GM19395 (cell line): ENCODE measurements around the gene VPREB1.
"Not testable (repeated sequence)": the region's sequence is repeated elsewhere in the genome, so short reads cannot be mapped to it uniquely, and the experiment has no call there.

Source experiments
- ATAC-seq: cut with Tn5 transposase; IDR thresholded peaks from one replicate; pipeline ENCODE4 v1.9.1; 2021; ENCODE audit warnings: mild to moderate bottlenecking, moderate library complexity; ENCODE audit not compliant: unreplicated experiment

VPREB1 gene, protein sequence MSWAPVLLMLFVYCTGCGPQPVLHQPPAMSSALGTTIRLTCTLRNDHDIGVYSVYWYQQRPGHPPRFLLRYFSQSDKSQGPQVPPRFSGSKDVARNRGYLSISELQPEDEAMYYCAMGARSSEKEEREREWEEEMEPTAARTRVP

DNA sequence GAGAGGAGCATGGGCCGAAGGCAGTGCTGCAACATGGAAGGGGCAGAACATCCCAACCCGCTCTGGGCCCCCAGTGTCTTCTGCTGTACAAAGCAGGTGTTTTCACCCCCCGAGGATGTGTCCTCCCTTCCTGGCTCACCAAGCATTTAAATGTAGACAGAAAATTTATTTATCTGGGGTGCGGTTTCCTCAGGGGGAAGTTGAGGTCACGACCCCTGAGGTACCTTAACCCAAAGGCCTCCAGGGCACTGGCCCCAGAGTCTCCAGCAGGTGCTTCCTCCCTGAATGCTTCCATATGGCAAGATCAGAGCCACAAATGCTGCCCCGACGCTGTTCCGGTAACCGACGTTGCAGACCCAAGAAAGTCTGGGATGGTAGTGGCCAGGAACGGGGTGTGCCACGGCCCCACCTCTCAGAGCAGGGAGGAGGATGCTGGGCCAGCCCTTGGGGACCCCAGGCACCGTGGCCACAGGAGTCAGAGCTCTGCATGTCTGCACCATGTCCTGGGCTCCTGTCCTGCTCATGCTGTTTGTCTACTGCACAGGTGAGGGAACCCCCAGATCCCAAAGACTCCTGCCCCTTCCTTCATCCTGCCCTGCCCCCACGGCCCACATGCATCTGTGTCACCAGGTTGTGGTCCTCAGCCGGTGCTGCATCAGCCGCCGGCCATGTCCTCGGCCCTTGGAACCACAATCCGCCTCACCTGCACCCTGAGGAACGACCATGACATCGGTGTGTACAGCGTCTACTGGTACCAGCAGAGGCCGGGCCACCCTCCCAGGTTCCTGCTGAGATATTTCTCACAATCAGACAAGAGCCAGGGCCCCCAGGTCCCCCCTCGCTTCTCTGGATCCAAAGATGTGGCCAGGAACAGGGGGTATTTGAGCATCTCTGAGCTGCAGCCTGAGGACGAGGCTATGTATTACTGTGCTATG is at the start of gene VPREB1:
Gene VPREB1 (plus strand): TSS at position 471 of the 935 bp plus-strand sequence. CDS start 28 bp downstream, at position 499.
- ATAC-seq = no peak

DNA sequence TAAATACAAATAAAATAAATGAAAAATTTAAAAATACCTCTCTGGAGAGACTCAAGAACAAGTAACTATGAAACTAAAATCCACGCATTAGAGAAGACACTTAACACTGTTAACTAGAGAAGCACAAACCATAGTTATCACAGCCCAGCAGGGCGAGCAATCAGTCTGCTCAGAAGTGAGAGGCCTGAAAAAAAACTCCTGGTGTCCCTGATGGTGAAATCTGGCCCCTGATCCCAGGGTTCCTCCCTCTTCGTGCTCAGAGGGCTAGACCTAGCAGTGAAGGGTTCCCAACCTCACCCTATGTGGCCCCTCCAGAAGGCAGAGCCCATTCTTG is 49.7 kb upstream of the VPREB1 start:
- no peak for ATAC-seq

DNA sequence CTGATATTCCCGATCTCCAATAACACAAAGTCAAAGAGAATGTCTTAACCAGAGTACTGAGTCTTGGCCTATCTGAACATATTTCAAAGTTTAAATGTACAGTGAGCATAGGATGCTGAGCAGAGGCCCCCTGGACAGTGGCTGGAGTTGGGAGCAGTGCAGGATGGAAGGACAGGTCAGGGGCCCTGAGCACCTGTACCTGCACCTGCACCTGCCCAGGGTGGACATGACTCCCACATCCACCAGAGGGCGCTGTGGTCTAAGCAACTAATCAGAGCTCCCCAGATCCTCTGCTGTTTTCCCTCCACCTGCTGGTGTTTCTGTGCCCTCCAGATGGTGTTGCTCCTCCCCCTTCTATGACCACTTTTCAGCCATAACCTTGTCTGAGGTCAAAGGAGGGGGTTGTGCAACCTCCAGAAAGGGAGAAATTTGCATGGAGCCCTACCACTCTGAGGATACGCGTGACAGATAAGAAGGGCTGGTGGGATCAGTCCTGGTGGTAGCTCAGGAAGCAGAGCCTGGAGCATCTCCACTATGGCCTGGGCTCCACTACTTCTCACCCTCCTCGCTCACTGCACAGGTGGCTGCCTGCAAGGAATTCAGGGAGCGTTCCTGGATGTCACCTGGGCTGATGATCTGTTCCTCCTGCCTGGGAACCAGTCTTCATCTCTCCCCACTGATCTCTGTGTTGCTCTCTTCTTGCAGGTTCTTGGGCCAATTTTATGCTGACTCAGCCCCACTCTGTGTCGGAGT is 49.1 kb upstream of the VPREB1 start:
- peak; percentile 76 for ATAC-seq

DNA sequence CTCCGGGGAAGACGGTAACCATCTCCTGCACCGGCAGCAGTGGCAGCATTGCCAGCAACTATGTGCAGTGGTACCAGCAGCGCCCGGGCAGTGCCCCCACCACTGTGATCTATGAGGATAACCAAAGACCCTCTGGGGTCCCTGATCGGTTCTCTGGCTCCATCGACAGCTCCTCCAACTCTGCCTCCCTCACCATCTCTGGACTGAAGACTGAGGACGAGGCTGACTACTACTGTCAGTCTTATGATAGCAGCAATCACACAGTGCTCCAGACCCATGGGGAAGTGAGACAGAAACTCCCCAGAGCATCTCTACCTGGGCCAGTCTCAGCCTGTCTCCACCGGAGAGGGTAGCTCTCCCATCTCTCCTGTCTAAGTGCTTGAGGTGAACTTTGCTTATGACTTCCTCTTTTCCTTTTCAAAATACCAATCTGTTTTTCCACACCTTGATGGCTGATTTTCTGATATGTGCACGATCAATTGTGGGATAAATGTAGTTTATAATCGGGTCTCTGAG is 48.5 kb upstream of the VPREB1 start:
- peak; percentile 61 for ATAC-seq

DNA sequence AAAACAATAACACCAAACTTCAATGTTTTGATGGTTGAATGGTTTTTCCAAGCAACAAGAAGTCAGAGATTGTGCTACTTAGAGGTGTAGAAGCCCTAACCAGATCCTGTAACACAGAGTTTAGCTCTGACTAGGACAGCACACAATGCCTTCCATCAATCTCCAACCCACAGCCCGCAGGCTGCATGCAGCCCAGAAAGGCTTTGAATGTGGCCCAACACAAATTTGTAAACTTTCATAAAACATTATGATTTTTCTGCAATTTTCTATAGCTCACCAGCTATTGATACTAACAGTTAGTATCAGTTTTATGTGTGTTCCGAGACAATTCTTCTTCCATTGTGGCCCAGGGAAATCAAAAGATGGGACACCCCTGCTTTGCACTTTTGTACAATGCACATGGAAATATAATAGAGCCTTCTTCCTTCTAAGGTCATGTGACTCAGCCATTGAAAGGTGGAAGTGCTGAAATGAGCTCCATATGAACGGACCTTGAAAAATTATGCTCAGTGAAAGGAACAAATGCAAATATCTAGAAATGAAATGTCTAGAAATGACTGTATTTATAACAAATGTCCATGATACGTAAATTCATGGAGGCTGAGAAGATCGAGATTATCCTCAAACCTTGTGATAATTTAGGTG is 47.6 kb upstream of the VPREB1 start:
- ATAC-seq = no peak

DNA sequence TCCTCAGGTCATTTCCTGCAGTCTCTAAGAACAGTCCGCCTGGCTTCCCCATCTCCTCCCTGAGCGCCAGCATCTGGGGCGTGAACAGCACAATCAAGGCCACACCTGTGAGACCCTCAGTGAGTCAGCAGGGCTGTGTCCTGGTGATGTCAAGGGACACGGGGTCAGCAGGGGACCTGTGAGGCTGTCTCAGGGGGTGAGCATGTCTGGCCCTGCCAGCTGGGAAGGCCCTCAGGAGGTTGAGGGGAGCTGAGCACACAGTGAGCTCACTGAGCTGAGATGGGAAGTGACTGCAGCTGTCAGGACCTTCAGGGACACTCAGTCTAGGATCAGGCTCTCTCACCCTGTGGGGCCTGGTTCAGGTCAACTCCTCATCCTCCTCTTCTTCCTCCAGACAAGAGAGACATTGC is 46.6 kb upstream of the VPREB1 start:
- no peak for ATAC-seq

DNA sequence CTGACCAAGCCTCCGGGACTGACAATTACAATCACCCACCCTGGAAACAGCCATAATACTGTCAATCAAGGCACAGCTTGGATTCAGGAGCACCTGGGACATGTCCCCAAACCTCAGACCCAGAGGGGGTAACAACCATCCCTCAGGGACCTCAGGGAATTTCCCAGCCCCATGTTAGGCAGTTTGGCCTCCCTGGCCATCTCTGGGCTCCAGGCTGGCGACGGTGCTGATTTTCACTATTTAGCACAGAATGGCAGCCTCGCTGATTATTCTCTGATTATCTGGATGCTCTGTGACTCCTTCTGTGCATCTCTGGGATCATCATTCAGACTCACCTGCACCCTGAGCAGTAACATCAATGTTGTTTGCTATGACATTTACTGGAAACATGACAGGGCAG is 45.8 kb upstream of the VPREB1 start:
- ATAC-seq = no peak

DNA sequence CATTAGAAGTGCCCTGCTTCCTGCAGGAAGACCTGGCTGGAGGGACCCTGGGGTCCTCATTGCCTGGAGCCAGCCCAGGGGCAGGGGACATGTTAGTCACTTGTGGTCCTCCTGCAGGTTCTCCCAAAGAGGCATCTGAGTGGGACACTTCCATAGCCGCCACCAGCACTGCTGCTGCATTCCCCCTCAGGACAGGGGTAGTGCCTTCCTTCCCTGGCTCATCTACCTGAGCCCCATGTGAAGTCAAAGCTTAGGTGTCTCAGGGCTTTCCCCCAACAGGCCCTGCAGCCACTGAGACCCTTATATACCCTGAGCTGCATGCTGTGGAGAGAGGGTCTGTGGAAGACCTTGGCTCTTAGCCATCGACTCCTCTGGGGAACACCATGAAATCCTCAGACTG is 45.0 kb upstream of the VPREB1 start:
- no peak for ATAC-seq

DNA sequence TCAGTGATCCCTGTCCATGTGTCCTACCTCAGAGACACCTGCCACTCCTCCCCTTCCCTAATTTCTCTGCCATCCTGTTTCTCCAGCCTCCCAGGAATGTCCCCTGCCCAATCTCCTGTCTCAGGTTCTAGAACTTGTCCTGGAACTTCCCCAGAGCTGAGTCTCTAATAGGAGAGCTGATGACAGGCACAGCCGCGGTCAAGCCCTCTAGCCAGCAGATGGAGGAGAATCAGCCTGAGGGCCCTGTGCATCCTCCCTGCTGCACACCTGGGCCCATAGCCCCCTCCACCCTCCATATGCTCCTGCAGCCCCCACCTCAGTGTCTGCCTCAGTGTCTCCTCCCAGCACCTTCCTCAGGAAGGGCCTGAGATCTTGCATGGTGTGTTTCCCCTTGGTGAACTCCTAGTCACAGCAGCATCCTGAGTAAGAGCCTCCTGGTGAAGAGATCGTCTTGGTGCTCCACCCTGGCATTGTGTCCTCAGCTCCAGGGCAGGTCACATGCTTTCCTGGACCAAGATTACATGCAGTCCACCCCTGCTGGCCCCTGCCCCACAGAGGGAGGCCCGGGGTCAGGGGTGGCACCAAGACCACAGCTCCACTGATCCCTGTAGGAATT is 43.9 kb upstream of the VPREB1 start:
- no peak for ATAC-seq

DNA sequence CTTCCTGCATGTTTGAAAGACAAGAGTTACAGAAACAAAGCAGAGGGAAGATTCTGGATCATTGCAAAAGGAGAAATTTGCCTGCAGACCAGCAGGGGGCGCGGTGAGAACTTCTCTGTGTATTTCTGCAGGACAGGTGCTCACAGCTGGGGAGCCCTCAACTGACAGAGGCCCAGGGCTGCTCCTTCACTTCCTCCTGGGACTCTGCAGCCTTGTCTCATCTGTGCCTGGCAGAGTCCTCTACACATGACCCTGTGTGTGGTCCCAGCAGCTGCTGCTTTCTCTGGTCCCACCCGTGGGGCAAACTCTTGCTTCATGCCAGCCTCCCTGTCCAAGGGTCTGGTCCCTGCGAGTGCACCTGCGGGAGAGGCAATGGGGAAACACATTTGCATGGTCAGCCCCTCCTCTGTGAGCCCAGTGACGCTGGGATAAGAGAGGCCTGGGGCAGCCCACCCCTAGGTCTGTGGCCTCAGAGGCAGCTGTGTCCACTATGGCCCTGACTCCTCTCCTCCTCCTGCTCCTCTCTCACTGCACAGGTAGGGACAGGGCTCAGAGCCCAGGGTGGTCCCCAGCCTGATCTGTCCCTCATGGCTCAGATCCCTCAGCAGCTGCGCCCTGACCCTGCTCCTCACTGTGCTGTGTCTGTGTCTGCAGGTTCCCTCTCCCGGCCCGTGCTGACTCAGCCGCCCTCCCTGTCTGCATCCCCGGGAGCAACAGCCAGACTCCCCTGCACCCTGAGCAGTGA is 43.2 kb upstream of the VPREB1 start:
- ATAC-seq = no peak

DNA sequence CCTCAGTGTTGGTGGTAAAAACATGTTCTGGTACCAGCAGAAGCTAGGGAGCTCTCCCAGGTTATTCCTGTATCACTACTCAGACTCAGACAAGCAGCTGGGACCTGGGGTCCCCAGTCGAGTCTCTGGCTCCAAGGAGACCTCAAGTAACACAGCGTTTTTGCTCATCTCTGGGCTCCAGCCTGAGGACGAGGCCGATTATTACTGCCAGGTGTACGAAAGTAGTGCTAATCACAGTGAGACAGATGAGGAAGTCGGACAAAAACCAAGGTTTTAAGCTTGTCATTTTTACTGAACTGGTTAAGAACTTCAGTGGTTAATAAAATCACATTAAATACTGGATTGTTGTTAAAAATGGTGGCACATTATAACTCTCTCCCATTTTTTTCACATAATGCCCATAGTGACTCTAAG is 42.6 kb upstream of the VPREB1 start:
- no peak for ATAC-seq

DNA sequence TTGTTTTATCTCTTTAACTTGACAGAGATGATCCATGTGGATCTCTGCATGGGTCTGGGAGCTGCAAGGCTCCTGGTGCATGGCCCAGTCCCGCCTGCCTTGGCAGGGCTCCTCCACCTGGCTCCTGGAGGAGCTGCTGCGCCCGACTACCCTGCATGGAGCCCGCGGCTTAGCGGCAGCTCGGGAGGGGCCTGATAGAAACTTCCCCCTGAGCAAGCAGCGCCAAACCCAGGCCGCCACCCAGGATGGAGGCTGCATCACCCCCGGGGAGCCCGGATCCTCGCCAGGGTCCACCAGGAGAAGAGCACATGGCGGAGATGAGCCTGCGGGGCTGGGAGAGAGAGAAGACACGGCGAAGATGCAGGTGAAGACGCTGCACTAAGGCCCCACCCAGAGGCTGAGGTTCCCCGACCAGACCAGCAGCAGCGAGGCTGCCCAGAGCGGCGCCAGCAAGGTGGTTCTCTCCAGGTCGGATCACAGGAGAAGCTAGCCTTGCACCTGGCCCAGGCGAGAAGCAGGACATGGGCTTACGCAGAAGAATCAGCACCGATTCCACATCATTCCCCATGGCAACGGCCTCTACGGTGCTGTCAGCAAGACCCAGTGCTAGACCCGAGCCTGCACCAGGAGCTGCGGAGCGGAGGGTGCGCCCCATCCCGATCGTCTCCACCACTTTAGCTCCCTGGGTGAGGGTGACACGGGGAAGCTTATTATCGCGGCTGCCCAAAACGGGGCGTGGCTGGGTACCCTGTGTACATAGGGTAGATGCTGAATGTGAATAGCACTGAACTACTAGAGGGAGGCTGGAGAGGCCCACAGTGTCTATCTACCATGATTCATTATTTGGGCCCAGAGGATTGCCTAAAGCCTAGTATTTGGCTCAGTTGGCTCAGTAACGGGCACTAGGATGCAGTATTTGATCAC is 41.3 kb upstream of the VPREB1 start:
- no peak for ATAC-seq

DNA sequence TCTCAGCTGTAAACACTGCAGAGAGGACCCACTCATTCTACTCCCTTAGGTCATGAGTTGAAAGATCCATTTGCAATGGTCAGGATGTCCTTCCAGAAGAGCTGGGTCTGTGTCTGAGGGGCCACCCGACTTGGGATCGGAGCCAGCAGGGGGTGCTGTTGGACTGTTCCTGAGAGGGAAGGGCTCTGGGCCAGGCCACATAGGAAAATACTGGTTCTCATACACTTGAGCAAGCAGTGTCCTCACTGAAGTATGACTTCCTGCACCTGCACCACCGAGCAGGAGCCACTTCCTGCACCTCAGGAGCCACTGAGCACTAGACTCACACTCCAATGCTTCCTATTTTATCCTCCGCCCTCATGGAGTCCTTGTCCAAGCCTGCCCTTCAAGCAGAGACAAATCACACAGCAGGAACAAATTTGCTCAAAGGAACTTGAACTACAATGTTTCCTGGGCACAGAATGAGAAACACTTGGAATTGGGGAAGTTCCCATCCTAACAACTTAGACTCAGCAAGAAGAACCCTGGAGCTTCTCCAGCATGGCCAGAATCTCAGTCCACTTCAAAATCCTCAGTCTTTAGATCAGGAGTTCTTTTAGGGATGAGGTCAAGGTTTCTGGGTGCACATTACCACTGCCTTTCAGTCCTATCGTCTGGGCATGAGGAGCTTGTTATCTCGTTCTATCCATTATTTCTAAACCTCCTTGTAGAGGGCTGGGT is 36.6 kb upstream of the VPREB1 start:
- ATAC-seq = peak; percentile 83

DNA sequence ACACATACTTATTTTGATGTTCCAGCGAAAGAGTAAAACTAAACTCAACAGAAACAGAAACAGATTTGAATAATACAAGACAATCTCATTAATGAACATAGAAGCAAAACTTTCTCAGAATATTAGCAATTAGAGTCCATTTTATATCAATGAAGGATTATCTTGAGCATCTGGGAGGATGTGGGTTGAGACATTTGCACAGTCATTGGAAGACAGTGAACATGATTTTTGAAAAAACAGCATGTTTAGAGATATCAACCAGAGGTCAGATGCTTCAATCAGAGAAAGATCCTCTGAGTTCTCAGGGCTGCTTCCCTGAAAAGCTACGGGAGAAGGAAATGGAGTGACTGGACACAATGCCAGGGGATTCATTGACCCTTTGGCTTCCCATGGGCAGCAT is 35.9 kb upstream of the VPREB1 start:
- ATAC-seq = no peak

DNA sequence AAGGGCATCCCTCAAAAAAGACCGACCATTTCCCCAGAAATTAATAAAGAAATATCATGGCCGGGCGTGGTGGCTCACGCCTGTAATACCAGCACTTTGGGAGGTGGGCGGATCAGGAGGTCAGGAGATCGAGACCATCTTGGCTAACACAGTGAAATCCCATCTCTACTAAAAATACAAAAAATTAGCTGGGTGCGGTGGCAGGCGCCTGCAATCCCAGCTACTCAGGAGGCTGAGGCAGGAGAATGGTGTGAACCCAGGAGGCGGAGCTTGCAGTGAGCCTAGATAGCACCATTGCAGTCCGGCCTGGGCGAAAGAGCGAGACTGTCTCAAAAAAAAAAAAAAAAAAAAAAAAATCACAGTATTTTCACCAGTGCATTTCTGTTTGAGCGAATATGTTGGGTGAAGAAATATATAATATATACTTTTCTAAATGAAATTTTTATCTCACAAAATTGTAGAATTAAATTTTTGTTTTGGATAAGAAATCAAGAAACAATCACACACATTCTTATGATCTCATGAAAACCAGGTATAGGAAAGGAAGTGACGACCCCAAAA is 35.4 kb upstream of the VPREB1 start:
- ATAC-seq = not testable (repeated sequence)

DNA sequence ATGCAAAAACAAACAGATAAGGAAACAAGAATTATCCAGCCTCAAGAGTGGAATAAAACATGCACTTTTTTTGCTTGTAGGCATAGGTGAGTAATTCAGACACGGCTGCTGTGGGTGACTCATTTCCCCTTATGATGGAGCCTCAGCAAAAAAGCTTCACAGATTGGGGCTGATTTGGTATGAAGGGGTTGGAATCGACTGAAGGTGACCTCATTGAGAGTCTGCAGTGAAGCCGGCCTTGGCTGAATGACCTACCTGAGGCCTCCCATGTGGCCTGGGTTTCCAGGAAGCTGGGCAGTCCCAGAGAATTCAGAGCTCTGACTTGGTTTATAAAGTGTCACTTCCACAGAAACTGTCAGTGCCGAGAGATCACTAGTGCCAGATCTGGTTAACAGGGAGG is 34.2 kb upstream of the VPREB1 start:
- ATAC-seq = no peak

DNA sequence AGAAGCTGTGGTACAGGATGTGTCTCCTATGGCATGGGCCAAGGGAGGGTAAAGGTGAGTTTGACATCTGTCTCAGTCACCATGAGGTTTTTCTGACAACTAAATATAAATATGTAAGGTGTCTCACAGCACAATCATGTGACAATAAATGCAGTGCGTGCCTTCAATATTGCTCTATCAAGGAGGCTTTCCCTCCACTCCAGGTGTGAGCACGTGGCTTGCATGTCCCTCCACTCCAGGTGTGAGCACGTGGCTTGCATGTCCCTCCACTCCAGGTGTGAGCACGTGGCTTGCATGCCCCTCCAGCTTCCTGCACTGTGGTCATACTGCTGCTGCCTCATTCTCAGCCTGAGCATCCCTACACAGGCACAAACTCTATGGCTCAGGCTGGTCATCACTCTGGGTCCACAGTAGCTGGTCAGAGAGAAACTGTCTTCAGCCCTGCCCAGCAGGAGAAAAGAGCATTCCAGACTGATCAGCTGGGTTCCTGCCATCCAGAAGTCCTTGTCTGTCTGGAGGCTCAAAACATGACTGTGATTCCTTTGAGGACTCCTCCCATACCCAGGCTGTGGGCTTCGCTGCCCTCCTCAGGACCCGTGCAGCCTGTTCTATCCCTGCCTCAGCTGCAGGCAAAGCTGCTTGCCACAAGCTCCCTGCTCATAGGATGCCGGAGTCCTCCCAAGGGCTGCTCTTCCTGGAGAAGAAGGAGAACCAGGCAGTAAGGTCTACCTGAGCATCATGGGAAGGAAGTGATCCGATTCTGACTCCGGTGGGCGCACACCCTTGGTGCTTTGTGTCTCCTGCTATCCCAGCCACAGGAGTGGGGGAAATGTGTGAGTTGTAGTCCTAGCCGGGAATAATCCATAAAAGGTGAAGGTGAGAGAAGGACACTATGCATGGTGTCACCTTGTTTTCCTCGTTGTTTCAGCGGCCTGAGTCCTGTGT is 33.4 kb upstream of the VPREB1 start:
- no peak for ATAC-seq
